Panc1 (cell line): ENCODE measurements around the gene ABHD13. TPM values are rescaled to one million over a fixed set of nuclear protein-coding genes. Genes with fewer than 3 reads are reported as not detected.
"Not testable (repeated sequence)": the region's sequence is repeated elsewhere in the genome, so short reads cannot be mapped to it uniquely, and the experiment has no call there.

Experiments
- ATAC-seq: fragments of 200-7000 bp; cut with Tn5 transposase; 2 replicates; pipeline ENCODE4 v1.9.1; 2020; ENCODE audit warnings: mild to moderate bottlenecking, moderate library complexity
- BruUV-seq: library from RNA; stranded (reverse); fragments of 400-500 nt; replicated peaks from 2 replicates; lab custom pipeline; 2021; lab: Mats Ljungman, UMichigan
- CTCF ChIA-PET: fragments of 300-600 bp; sonication (Branson Sonifier 250); formaldehyde crosslinking; loops from one replicate; lab custom pipeline; 2022; ENCODE audit warnings: antibody characterized with exemption; lab: Charles Lee
- POLR2A ChIA-PET: fragments of 300-600 bp; sonication (Branson Sonifier 250); formaldehyde crosslinking; loops from one replicate; lab custom pipeline; 2022; ENCODE audit warnings: antibody characterized with exemption; lab: Charles Lee
- DNase-seq: peaks from one replicate; pipeline ENCODE4 v3.0.0-alpha.2; 2010; ENCODE audit warnings: low read depth, low spot score
- H3K27ac ChIP-seq: 2 replicates; pipeline ENCODE4 v1.5.1; 2011; ENCODE audit warnings: mild to moderate bottlenecking, low read length, inconsistent platforms
- H3K27me3 ChIP-seq: fragments of 200-500 bp; sonication (Bioruptor generic); 2 replicates; pipeline ENCODE4 v1.6.0; 2014; ENCODE audit warnings: low read length, inconsistent platforms; ENCODE audit not compliant: control insufficient read depth, insufficient read depth
- H3K36me3 ChIP-seq: fragments of 200-500 bp; sonication (Bioruptor generic); 2 replicates; pipeline ENCODE4 v1.5.1; 2014; ENCODE audit warnings: inconsistent platforms, mild to moderate bottlenecking, low read length, moderate library complexity; ENCODE audit not compliant: control insufficient read depth, insufficient read depth
- H3K4me1 ChIP-seq: 2 replicates; pipeline ENCODE4 v1.5.1; 2011; ENCODE audit warnings: inconsistent platforms, mild to moderate bottlenecking, low read length, moderate library complexity; ENCODE audit not compliant: control insufficient read depth, insufficient read depth
- H3K4me3 ChIP-seq, 2 experiments: 2 replicates each; pipeline ENCODE4 v1.5.1; 2011 to 2012; ENCODE audit warnings: low read depth in 2 of 2, low read length in 2 of 2, mild to moderate bottlenecking in 2 of 2, inconsistent platforms in 1 of 2, moderate library complexity in 1 of 2
- H3K9me3 ChIP-seq: fragments of 200-500 bp; sonication (Bioruptor generic); 2 replicates; pipeline ENCODE4 v1.5.1; 2014; ENCODE audit warnings: low read depth, mild to moderate bottlenecking, inconsistent platforms, low read length, moderate library complexity; ENCODE audit not compliant: control insufficient read depth, insufficient read depth
- CTCF ChIP-seq: fragments of 450-650 bp; IDR thresholded peaks from 2 replicates; pipeline ENCODE4 v1.5.1; 2017; ENCODE audit warnings: mild to moderate bottlenecking
- POLR2AphosphoS5 ChIP-seq: IDR thresholded peaks from 2 replicates; pipeline ENCODE4 v1.6.1; 2012; ENCODE audit warnings: mild to moderate bottlenecking, low read depth, low read length, moderate library complexity
- REST ChIP-seq, 2 experiments: IDR thresholded peaks; 2 replicates each; pipeline ENCODE4 v1.6.1; 2011 to 2012; ENCODE audit warnings: low read depth in 2 of 2, control low read depth in 1 of 2, low read length in 1 of 2, mild to moderate bottlenecking in 1 of 2, moderate library complexity in 1 of 2; ENCODE audit not compliant: insufficient read depth in 1 of 2
- SIN3A ChIP-seq: IDR thresholded peaks from 2 replicates; pipeline ENCODE4 v1.6.1; 2012; ENCODE audit warnings: low read depth, mild to moderate bottlenecking, low read length, moderate library complexity, borderline replicate concordance; ENCODE audit not compliant: insufficient read depth
- TCF7L2 ChIP-seq: IDR thresholded peaks from 2 replicates; pipeline ENCODE4 v1.6.1; 2011; ENCODE audit warnings: mild to moderate bottlenecking, low read depth, low read length, inconsistent platforms
- in situ Hi-C: cut with HindIII; loops from 2 replicates; pipeline ENCODE4 v1.10.0; 2016; ENCODE audit warnings: low sequenced_read_pairs, low pct_unique_long_range_greater_than_20kb
- intact Hi-C: fragments of 100-400 bp; cut with micrococcal nuclease; formaldehyde crosslinking; loops from one replicate; pipeline ENCODE4 v1.10.0; 2022; ENCODE audit not compliant: unreplicated experiment
- total RNA-seq: library from RNA; stranded (reverse); gene quantifications from one replicate; pipeline ENCODE4 v1.2.1, GENCODE V29; 2021; ENCODE audit not compliant: unreplicated experiment

ABHD13 gene
- total RNA-seq, 1 experiment from 2014 or later = 4.7 TPM

- Histone ChIP-seq H3K4me3 (peak overlapping the region; percentile 37 to 55), H3K4me1 (peaks cover 11% of the 10 kb centered on the region; the same call in 1 of the 2 replicates), H3K27me3 (no peaks in the 10 kb centered on the region), H3K9me3 (no peaks in the 10 kb centered on the region), H3K36me3 (peaks cover 3% of the 10 kb centered on the region), H3K27ac (peak overlapping the region; percentile 61; the same call in 1 of the 2 replicates)
- ATAC-seq = no peak
- intact Hi-C loops = no loop called here
- no peak for TF ChIP-seq POLR2AphosphoS5
- BruUV-seq = no TSS peak
- ChIA-PET CTCF (no interaction called here), POLR2A (no interaction called here)
- in situ Hi-C loops = no loop called here
- no peak for DNase-seq
These were observed 4.2 kb upstream of the ABHD13 start for GRCh38 chr13:108213946-108214345.

GRCh38 chr13:108214441-108215271 is 3.5 kb upstream of the ABHD13 start:
- TF ChIP-seq REST (IDR thresholded peaks at IDR 0.05; ENCODE audit: insufficient read depth in 1 of 2, low read depth in 2 of 2, low read length in 1 of 2) (no peak), CTCF (no peak), POLR2AphosphoS5 (no peak), TCF7L2 (no peak), SIN3A (no peak)
- in situ Hi-C loops = no loop called here
- Histone ChIP-seq H3K27me3 (no peaks in the 10 kb centered on the region), H3K4me1 (peaks cover 15% of the 10 kb centered on the region; the same call in 1 of the 2 replicates), H3K9me3 (no peaks in the 10 kb centered on the region), H3K27ac (peak overlapping the region; percentile 61; the same call in 1 of the 2 replicates), H3K4me3 (peak overlapping the region; percentile 45 to 76), H3K36me3 (peaks cover 3% of the 10 kb centered on the region)
- no peak for ATAC-seq
- POLR2A ChIA-PET = no interaction called here
- DNase-seq = no peak
- CTCF ChIA-PET = no interaction called here
- no TSS peak for BruUV-seq
- intact Hi-C loops = no loop called here

GRCh38 chr13:108215436-108215835 is 2.8 kb upstream of the ABHD13 start, which contains the start of gene LIG4:
LIG4 (minus strand) TSS chr13:108215536; CDS start chr13:108211268, 4,268 bp downstream.
- peaks cover 3% of the 10 kb centered on the region for H3K36me3 ChIP-seq
- peak within 1 kb of the TSS; percentile 93 for H3K27ac ChIP-seq
- CTCF ChIA-PET = interaction anchor here (0.5 kb wide), 1 partner anchor 565 kb away, joined by 6 read pairs; no protein-coding TSS in a partner anchor
- no peaks in the 10 kb centered on the region for H3K9me3 ChIP-seq
- H3K4me3 ChIP-seq = peak within 1 kb of the TSS; percentile 45 to 82
- H3K27me3 ChIP-seq = no peaks in the 10 kb centered on the region
- TF ChIP-seq SIN3A = no peak
- TF ChIP-seq POLR2AphosphoS5 = 0 out of 2 replicates have a peak, but pooled peaks have one; percentile 26
- DNase-seq = peak; percentile 32
- in situ Hi-C loops = no loop called here
- intact Hi-C loops = no loop called here
- peaks cover 15% of the 10 kb centered on the region; the same call in 1 of the 2 replicates for H3K4me1 ChIP-seq
- no TSS peak for BruUV-seq
- peak; percentile 83 for ATAC-seq
- POLR2A ChIA-PET = no interaction called here

GRCh38 chr13:108217307-108218043 is 717 bp upstream of the ABHD13 start:
- peak; percentile 11 for ATAC-seq
- H3K27me3 ChIP-seq, CTCF ChIA-PET, H3K36me3 ChIP-seq, POLR2A ChIA-PET, intact Hi-C loops, in situ Hi-C loops, DNase-seq, H3K9me3 ChIP-seq: not testable (repeated sequence)
- Histone ChIP-seq H3K27ac (peak overlapping the region; percentile 93), H3K4me1 (peaks cover 15% of the 10 kb centered on the region; the same call in 1 of the 2 replicates), H3K4me3 (peak overlapping the region; percentile 73 to 82)
- BruUV-seq = TSS peak; percentile 88
